HL-60 (cell line): ENCODE measurements around the gene DAPK3.

Experiments
- SPI1 ChIP-seq: IDR thresholded peaks from 2 replicates; pipeline ENCODE4 v1.6.1; 2012; ENCODE audit warnings: low read depth, mild to moderate bottlenecking, borderline replicate concordance
- TF ChIP-seq, protein P1 (sequence below): IDR thresholded peaks from one replicate; pipeline ENCODE4 v1.5.1; 2011; ENCODE audit warnings: low read length, control low read depth, inconsistent platforms; ENCODE audit not compliant: insufficient read depth

DNA sequence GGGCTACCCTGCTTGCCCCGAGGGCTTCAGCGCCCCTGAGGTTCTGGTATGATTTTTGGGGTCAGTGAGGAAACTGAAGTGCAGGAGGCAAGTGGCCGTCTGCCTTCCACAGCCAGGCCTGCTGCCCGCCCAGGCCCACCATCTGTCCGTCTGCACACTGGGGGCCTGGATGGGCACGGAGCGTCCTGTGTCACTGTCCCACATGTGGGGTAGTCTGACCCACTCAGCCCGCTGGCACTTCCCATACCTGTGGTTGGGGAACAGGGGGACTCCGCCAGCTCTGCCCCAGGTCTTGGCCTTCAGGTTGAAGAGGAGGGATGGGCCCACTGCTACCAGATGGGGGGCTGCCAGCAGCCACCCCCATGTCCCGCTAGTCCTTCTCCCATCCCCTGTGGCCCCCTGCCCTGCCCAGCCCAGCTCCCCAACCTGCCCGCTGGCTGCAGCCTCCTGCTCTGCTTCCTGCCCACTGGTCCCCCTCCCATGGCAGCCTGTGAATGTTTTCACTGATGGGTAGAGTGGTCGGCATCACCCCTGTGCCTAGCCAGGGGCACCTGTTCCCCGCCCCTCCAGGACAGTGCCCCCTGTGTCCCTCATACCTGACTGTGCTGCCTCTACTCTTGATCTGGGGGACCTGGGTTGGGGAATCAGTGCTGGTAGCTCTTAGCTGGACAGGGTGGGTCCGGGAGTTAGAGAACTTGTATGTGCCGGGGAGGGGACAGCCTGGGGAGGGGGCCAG lies 46.2 kb upstream of the DAPK3 start:
- TF ChIP-seq, protein P1, sequence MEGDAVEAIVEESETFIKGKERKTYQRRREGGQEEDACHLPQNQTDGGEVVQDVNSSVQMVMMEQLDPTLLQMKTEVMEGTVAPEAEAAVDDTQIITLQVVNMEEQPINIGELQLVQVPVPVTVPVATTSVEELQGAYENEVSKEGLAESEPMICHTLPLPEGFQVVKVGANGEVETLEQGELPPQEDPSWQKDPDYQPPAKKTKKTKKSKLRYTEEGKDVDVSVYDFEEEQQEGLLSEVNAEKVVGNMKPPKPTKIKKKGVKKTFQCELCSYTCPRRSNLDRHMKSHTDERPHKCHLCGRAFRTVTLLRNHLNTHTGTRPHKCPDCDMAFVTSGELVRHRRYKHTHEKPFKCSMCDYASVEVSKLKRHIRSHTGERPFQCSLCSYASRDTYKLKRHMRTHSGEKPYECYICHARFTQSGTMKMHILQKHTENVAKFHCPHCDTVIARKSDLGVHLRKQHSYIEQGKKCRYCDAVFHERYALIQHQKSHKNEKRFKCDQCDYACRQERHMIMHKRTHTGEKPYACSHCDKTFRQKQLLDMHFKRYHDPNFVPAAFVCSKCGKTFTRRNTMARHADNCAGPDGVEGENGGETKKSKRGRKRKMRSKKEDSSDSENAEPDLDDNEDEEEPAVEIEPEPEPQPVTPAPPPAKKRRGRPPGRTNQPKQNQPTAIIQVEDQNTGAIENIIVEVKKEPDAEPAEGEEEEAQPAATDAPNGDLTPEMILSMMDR: no peak
- TF ChIP-seq SPI1: no peak
